Neuron (in vitro differentiated cells): ENCODE data around the gene THAP8.

Experiments
- H2AFZ ChIP-seq: one replicate; pipeline ENCODE4 v1.6.1; 2013; ENCODE audit warnings: low read depth, mild to moderate bottlenecking, inconsistent platforms, low read length, moderate library complexity
- H3K27me3 ChIP-seq: one replicate; pipeline ENCODE4 v1.6.1; 2013; ENCODE audit warnings: low read length; ENCODE audit not compliant: insufficient read depth
- H3K36me3 ChIP-seq: one replicate; pipeline ENCODE4 v1.6.1; 2013; ENCODE audit warnings: low read length; ENCODE audit not compliant: insufficient read depth
- H3K4me1 ChIP-seq: one replicate; pipeline ENCODE4 v1.6.1; 2013; ENCODE audit warnings: low read length; ENCODE audit not compliant: insufficient read depth
- H3K4me3 ChIP-seq: 2 replicates; pipeline ENCODE4 v1.5.1; 2013; ENCODE audit warnings: mild to moderate bottlenecking, low read length, moderate library complexity
- H3K9me3 ChIP-seq: one replicate; pipeline ENCODE4 v1.6.1; 2013; ENCODE audit warnings: low read length

Gene THAP8

DNA sequence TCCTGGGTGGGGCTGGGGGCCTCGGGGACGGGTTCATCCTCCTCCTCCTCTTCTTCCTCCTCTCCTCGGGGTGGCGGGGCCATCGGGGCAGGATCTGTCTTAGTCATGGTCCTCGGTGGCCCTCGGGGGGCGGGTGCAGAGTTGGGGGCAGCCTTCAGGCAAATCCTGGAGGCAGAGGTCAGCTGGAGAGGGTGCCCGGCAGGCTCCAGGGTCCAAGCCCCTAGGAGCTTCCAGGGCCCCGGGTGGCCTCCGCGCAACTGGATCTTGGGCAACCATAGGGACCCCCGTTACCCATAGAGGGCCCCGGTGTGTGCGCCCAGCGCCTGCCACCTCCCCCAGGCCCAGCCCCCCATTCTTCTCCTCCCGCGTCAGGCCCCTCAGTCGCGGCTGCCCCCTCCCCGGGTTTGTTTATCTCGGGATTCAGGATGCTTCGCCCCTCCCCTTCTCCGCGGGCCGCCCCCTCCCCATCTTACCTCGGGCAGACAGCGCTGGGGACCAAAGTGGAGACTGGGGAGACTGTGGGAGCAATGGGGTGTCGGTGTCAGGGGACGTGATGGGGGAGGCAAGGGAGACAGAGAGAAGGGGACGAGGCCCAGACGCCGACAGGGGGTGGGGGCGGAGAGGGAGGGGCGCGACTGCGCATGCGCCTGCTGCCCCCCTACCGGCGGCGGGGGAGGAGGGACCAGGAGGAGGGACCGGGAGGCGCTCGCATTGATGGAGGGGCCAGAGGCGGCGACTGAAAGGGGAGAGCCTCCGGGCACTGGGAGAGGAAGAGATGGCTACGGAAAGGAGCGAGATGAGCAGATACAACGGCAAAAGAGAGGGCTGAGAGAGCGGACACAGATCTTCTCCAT, 21.6 kb downstream of the THAP8 start, which contains the start of gene CLIP3:
TSS of gene CLIP3 (minus strand) at position 623 of the 854 bp plus-strand sequence. CDS start at position 107, 516 bp downstream.
- H3K36me3 ChIP-seq, result peaks cover 13% of the 10 kb centered on the region
- H3K27me3 ChIP-seq, result no peaks in the 10 kb centered on the region
- H2AFZ ChIP-seq, result peak within 1 kb of the TSS; percentile 41
- peak within 1 kb of the TSS; percentile 55 for H3K4me3 ChIP-seq
- H3K4me1 ChIP-seq, result peaks cover 4% of the 10 kb centered on the region
- H3K9me3 ChIP-seq, result no peaks in the 10 kb centered on the region

DNA sequence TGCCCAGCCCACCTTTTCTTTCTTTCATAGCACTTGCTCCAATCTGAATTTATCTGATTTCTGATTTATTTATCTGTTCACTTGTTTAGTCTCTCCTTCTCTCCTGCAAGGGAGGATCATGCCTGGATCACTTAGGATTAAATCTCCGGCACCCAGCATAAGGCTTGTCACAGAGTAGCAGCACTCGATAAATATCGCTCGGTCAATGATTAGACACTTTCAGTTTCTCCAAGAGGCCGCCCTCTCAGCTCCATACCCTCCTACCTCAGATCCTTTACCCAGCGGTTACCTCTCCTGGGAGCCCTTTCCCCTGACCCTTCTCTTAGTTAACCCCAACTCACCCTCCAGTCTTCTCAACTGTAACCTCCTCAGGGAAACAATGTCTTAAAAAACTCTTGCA, 22.8 kb downstream of the THAP8 start:
- H3K4me1 ChIP-seq, result peaks cover 4% of the 10 kb centered on the region
- H3K27me3 ChIP-seq, result no peaks in the 10 kb centered on the region
- H3K9me3 ChIP-seq, result no peaks in the 10 kb centered on the region
- H2AFZ ChIP-seq, result no peak overlapping the region
- no peak overlapping the region for H3K4me3 ChIP-seq
- H3K36me3 ChIP-seq, result peaks cover 23% of the 10 kb centered on the region

DNA sequence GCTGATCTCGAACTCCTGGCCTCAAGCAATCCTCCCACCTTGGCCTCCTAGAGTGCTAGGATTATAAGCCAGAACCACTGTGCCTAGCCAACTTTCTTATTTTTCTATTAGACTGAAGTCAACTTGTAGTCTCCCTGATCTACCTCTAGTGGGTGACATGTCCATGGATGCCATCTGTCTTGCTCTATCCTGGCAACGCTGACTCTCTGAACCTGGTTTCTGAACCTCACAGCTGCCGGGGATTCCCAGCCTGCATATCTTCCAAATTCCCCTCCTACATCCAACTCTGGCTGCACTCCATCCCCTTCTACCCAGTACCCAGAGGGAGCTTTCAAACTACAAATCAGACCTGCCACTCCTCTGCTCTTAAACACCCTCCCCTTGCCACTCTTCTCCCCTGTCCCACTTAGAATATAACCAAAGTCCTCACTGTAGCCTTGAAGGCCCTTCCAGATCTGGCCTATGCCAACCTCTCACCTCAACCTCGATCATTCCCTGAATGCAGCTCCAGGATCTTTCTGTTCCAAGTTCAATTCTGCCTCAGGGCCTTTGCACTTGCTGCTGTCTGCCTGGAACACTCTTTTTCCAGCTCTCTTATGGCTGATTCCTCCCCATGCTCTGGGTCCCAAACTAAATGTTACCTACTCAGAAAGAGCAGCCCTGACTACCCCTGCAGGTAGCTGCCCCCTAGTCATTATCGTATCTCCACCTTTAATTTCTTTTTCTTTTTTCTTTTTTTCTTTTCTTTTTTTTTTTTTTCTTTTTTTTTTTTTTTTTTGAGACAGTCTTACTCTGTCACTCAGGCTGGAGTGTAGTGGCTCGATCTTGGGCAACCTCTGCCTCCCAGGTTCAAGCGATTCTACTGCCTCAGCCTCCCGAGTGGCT, 23.6 kb downstream of the THAP8 start:
- Histone ChIP-seq H3K4me3 (no peak overlapping the region), H3K36me3 (peaks cover 30% of the 10 kb centered on the region), H3K4me1 (peaks cover 4% of the 10 kb centered on the region), H3K9me3 (no peaks in the 10 kb centered on the region), H2AFZ (no peak overlapping the region), H3K27me3 (no peaks in the 10 kb centered on the region)

DNA sequence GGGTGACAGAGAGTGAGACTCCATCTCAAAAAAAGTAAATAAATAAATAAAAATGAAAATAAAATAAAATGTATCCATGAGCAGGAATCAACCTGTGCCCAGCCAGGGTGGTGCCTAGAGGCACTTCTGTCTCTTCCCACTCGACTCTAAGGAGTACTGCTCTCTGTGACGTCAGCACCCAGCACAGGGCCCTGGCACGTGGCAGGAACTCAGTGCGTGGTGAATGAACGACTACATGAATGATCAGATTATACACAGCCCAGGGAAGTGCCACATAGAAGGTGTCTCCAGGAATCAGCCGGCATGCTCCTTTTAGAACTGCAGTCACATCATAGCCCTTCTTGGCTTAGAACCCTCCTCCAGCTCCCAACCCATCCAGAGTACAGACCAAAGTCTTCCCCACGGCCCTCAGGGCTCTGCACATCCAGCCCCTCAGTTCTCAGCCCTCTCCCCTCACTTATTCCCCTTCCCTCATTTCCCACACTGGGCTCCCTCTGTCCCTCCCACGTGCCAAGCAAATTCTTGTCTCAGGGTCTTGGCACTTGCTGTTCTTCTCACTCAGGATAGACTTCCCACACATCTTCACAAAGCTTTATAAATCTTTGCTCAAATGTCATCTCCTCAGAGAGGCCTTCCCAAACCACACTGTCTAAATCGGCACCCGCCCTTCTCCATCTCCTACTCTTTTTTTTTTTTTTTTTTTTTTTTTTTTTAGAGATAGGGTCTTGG, 25.6 kb downstream of the THAP8 start:
- H3K4me1 ChIP-seq, result peaks cover 4% of the 10 kb centered on the region
- no peaks in the 10 kb centered on the region for H3K27me3 ChIP-seq
- no peaks in the 10 kb centered on the region for H3K9me3 ChIP-seq
- peaks cover 42% of the 10 kb centered on the region for H3K36me3 ChIP-seq
- no peak overlapping the region for H2AFZ ChIP-seq
- H3K4me3 ChIP-seq, result no peak overlapping the region

DNA sequence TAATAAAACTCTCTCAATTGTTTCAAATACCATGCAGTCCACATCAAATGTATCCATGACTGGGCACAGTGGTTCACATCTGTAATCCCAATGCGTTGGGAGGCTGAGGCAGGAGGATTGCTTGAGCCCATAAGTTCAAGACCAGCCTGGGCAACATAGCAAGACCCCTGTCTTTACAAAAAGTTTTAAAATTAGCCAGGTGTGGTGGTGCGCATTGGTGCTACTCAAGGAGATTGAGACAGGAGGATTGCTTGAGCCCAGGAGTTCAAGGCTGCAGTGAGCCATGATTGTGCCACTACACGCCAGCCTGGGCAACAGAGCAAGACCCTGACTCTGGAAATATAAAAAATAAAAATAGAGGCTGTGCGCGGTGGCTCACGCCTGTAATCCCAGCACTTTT, 26.4 kb downstream of the THAP8 start:
- no peaks in the 10 kb centered on the region for H3K4me1 ChIP-seq
- H3K4me3 ChIP-seq, result no peak overlapping the region
- no peaks in the 10 kb centered on the region for H3K9me3 ChIP-seq
- H2AFZ ChIP-seq, result no peak overlapping the region
- H3K27me3 ChIP-seq, result no peaks in the 10 kb centered on the region
- peaks cover 46% of the 10 kb centered on the region for H3K36me3 ChIP-seq

DNA sequence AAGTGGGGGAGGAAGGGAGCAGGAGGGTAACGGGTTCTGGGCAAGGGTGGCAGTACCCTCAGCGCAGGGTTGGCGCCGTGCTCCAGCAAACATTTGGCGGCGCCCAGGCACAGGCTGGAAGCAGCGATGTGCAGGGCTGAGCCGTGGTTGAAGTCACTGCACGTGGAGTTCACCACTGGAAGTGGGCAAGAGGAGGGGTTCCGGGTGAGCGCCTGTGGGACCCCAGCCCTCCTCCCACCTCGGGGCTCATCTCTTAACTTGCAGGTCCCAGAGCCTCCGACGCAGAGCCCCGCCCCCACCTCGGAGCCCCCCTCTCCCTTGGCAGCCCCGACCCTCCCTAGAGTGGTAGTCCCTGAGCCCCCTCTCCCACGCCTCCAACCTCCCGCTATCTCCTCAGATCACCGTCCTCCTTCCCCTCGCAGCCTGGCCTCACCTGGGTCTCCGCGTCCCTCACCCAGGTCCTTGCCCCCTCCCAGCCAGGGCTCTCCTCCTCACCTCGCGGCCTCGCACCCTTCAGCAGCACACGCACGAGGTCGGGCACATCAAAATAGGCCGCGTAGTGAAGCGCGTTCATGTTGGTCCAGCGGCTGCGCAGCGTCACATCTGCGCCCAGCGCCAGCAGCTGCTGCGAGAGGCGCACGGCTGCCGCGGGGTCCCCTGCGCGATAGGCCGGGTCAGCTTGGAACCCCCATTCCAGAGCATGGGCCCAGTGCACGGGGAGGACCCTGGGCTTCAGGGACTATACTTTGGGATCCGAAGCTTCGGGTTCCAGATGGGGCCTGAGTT, 27.8 kb downstream of the THAP8 start:
- Histone ChIP-seq H3K27me3 (no peaks in the 10 kb centered on the region), H3K4me3 (no peak overlapping the region), H2AFZ (no peak overlapping the region), H3K36me3 (peaks cover 53% of the 10 kb centered on the region), H3K9me3 (no peaks in the 10 kb centered on the region), H3K4me1 (no peaks in the 10 kb centered on the region)

DNA sequence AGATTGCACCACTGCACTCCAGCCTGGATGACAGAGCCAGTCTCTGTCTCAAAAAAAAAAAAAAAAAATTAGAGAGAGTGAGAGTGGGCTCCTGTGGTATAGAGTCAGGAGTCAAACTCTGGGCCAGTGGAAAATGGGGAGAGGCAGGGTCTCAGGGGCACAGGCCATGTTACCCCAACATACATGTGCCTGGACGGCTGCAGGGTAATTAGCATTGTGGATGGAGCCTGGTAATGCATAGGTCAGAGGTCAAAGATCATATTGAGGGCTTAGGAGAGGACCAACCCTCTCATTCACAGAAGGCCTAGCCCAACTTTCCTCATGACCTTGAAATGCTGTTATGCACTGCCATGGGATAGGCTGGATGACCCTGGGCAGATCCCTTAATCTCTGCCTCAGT, 28.5 kb downstream of the THAP8 start:
- Histone ChIP-seq H3K9me3 (no peaks in the 10 kb centered on the region), H3K36me3 (peaks cover 60% of the 10 kb centered on the region), H2AFZ (no peak overlapping the region), H3K4me3 (no peak overlapping the region), H3K27me3 (no peaks in the 10 kb centered on the region), H3K4me1 (no peaks in the 10 kb centered on the region)

DNA sequence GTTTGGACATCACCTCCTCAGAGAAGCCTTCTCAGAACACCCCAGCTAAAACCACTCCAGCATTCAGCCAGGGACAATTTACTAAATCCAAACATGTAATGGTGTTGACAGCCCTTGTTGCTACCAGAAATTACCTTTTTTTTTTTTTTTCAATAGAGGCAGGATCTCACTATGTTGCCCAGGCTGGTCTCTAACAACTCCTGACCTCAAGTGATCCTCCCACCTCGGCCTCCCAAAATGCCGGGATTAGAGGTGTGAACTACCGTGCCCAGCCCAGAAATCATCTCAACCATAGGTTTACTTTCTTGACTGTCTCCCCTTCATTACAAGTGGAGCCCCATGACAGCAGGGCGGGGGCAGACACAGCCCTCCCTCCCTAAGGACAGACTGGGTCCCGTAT, 30.7 kb downstream of the THAP8 start:
- no peak overlapping the region for H3K4me3 ChIP-seq
- H2AFZ ChIP-seq, result no peak overlapping the region
- H3K9me3 ChIP-seq, result no peaks in the 10 kb centered on the region
- H3K4me1 ChIP-seq, result no peaks in the 10 kb centered on the region
- H3K36me3 ChIP-seq, result peaks cover 68% of the 10 kb centered on the region
- H3K27me3 ChIP-seq, result no peaks in the 10 kb centered on the region

DNA sequence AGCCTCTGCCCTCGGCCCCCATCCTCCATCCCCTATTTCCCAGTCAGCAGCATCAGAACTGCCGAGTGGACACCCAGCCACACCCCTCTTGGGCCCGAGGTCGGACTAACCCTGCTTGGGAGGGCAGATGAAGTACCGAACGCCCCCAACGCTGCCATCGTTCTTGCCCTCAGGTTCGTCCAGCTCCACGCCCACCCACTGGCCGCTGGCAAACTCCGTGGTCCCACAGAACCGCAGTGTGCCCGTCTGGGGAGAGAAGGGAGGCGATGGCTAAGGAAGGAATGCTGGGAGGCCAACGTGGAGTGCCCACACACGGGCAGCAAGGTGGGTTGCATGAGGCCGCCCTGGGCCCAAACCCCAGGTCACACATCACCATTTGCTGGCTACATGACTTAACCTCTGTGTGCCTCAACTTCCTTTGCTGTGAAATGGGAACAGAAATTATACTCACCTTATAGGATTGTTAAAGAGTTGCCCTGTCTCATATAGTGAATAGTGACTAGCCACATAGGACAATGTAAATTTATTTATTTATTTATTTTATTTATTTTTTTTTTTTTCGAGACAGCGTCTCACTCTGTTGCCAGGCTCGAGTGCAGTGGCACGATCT, 34.9 kb downstream of the THAP8 start:
- peaks cover 52% of the 10 kb centered on the region for H3K36me3 ChIP-seq

DNA sequence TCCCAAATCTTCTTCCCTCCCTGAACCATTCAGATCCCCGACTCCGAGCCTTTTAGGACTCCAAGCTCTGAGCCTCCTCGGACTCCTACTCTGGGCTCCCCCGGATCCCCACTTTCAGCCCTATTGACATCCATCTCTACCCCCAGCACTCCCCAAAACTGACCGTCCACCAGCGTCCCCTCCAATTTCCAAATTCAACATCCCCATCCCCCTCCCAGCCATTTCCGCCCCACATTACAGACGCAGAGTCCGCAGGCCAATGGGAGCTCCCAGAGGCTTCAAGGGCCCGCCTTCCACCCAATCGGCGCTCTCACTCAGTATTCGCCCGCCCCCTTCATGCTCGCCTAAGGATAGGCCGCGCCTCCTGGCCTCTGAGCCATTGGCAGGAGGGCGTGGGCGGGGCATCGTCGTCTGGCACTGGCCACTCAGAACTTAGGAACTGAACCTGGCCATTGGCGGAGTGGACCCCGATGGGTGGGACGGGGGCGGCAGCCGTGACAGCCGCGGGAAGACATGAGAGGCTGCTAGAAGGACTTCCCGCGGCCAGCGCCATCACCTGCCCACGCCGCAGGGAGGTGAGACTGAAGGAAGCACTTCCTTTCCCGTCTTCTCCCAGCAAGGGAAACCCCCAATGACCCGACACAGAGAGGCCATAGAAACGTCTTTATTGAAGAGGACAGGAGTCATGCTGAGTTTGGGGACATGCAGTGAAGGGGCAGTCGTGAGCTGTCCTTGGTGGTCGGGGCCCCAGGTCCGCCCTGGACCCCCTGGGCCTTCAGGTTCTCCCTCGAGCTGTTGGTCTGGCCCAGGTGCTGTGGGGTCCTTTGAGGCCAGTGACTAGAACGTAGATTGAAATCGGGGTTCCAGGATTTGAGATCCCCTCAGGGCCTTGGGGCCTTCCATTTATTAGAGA, 39.8 kb downstream of the THAP8 start, which contains the start of gene ALKBH6:
TSS of gene ALKBH6 (minus strand) at position 202 of the 913 bp plus-strand sequence. CDS start 816 bp downstream, outside the sequence.
- Histone ChIP-seq H3K27me3 (no peaks in the 10 kb centered on the region), H3K36me3 (peaks cover 26% of the 10 kb centered on the region), H3K9me3 (no peaks in the 10 kb centered on the region), H3K4me3 (peak within 1 kb of the TSS; percentile 93), H2AFZ (peak within 1 kb of the TSS; percentile 69), H3K4me1 (peaks cover 9% of the 10 kb centered on the region)

More for the DNA sequence above, 34.9 kb downstream of the THAP8 start:
- H2AFZ ChIP-seq, result no peak overlapping the region
- no peaks in the 10 kb centered on the region for H3K9me3 ChIP-seq
- peaks cover 9% of the 10 kb centered on the region for H3K4me1 ChIP-seq
- no peak overlapping the region for H3K4me3 ChIP-seq
- H3K27me3 ChIP-seq, result no peaks in the 10 kb centered on the region
